Spinal cord (tissue), 10 donors: ENCODE measurements around the gene PMP22. TPM values are rescaled to one million over a fixed set of nuclear protein-coding genes. Genes with fewer than 3 reads are reported as not detected.

ENCODE experiments used
- DNase-seq, 6 donors: peaks; one replicate each; pipeline versions ENCODE4 v3.0.0 to v3.0.0-alpha.2; 2013 to 2015; ENCODE audit warnings: low spot score in 6 of 6, low read depth in 4 of 6
- H3K27ac ChIP-seq: one replicate; pipeline ENCODE4 v1.5.1; 2013; ENCODE audit warnings: low read depth, low read length, control low read depth
- H3K27me3 ChIP-seq: one replicate; pipeline ENCODE4 v1.6.1; 2013; ENCODE audit warnings: low read length; ENCODE audit not compliant: control insufficient read depth, insufficient read depth
- H3K36me3 ChIP-seq: one replicate; pipeline ENCODE4 v1.6.1; 2013; ENCODE audit warnings: low read length; ENCODE audit not compliant: control insufficient read depth, insufficient read depth
- H3K4me1 ChIP-seq: one replicate; pipeline ENCODE4 v1.6.1; 2013; ENCODE audit warnings: low read length; ENCODE audit not compliant: control insufficient read depth, insufficient read depth
- H3K4me3 ChIP-seq: one replicate; pipeline ENCODE4 v1.5.1; 2013; ENCODE audit warnings: low read depth, low read length, control low read depth
- H3K9me3 ChIP-seq: one replicate; pipeline ENCODE4 v1.6.1; 2013; ENCODE audit warnings: low read length; ENCODE audit not compliant: control insufficient read depth, insufficient read depth
- WGBS: methylation state at CpG from one replicate; pipeline ENCODE4 v1.1.5; 2013; ENCODE audit warnings: missing lambda C conversion rate; ENCODE audit not compliant: insufficient coverage; 5-methylcytosine and 5-hydroxymethylcytosine counted together
- polyA plus RNA-seq, 2 donors: library from polyadenylated mRNA; unstranded; fragments of 120-200 nt; gene quantifications; one replicate each; pipeline ENCODE4 v1.2.1, GENCODE V29; 2013; ENCODE audit not compliant: insufficient read length in 2 of 2
- small RNA-seq: library from RNA; depleted of rRNA; stranded (forward); fragments of <200 nt; gene quantifications from one replicate; pipeline ENCODE3, GENCODE V24; 2014; ENCODE audit warnings: low replicate concordance
- total RNA-seq, 2 donors: library from RNA; depleted of rRNA in 1 of 2; stranded (reverse); fragments of 120-200 nt in 1 of 2; fragments of >200 nt in 1 of 2; gene quantifications; one replicate each; pipeline versions ENCODE4 v1.2.3 to v1.2.4, GENCODE V29; 2013 to 2014
- donor health status: healthy.

Gene PMP22
- total and polyA plus RNA-seq, 4 donors: 83.0 to 248 (median 144) TPM

DNA sequence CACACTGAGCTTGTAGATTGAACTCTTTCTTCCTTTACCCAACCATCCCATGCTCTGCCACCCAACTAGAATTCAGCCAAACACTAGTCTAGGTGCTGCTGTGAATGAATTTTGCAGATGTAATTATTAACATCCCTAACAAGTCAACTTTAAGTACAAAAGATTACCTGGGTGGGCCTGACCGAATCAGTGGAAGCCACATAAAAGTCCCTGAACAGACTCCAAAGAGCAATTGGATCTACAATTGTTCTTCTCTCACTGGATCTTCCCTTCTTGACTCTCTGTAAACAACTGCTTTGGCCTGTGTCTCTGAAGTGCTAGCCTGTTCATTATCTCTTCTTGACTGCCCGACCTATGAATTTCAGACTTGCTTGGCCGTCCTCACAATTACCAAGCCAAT is 67.9 kb downstream of the PMP22 start:
- Histone ChIP-seq H3K27me3 (no peaks in the 10 kb centered on the region), H3K4me1 (no peaks in the 10 kb centered on the region), H3K9me3 (peaks cover 5% of the 10 kb centered on the region), H3K27ac (no peak overlapping the region), H3K36me3 (no peaks in the 10 kb centered on the region), H3K4me3 (no peak overlapping the region)
- 91% methylated on average over 1 of the region's 3 CpGs for WGBS
- no peak for DNase-seq

DNA sequence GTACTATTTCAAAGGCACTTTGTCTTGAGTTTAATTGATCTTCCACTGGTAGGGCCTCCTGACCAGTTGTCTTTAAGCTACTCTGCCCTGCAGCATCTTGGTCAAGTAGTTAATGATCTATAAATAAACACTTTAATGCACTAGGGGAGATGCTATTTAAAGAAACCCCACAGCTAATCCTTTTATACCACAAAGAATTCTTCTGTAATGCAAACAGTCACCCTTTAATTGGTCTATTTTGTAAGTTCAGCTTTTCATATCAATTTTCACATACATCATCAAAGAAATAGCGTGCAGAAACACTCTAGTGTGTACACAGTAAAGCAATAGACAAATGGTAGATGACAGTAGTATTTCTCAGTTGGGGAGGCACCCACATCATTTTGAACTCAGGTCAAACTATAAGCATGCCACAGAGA is 70.3 kb downstream of the PMP22 start:
- Histone ChIP-seq H3K36me3 (no peaks in the 10 kb centered on the region), H3K4me3 (no peak overlapping the region), H3K27ac (no peak overlapping the region), H3K4me1 (no peaks in the 10 kb centered on the region), H3K27me3 (no peaks in the 10 kb centered on the region), H3K9me3 (peaks cover 5% of the 10 kb centered on the region)
- peak in 1 of 6 donors; percentile 30 for DNase-seq
- no CpG with 5 or more reads among the region's 1 CpG for WGBS

DNA sequence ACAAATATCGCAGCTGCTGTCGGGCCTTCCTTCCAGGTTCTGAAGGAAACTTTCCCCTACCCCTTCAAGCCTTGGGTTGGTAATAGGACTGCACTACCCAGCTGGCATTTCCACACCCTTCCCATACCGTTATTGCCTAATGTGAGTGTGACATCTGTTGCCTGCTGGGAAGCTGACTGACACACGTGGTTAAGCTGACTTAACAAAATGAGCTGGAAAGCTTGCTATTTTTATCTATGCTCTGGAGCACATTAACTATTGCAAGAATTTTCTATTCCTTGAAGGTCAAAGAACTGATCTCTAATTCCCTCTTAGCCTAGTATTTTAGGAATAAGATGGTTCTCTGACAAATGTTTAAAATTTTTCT is 79.5 kb downstream of the PMP22 start:
- Histone ChIP-seq H3K27me3 (no peaks in the 10 kb centered on the region), H3K4me1 (peaks cover 5% of the 10 kb centered on the region), H3K4me3 (no peak overlapping the region), H3K27ac (no peak overlapping the region), H3K36me3 (no peaks in the 10 kb centered on the region), H3K9me3 (no peaks in the 10 kb centered on the region)
- peak in 2 of 6 donors; percentile 66 to 71 for DNase-seq
- no CpG with 5 or more reads among the region's 4 CpGs for WGBS

DNA sequence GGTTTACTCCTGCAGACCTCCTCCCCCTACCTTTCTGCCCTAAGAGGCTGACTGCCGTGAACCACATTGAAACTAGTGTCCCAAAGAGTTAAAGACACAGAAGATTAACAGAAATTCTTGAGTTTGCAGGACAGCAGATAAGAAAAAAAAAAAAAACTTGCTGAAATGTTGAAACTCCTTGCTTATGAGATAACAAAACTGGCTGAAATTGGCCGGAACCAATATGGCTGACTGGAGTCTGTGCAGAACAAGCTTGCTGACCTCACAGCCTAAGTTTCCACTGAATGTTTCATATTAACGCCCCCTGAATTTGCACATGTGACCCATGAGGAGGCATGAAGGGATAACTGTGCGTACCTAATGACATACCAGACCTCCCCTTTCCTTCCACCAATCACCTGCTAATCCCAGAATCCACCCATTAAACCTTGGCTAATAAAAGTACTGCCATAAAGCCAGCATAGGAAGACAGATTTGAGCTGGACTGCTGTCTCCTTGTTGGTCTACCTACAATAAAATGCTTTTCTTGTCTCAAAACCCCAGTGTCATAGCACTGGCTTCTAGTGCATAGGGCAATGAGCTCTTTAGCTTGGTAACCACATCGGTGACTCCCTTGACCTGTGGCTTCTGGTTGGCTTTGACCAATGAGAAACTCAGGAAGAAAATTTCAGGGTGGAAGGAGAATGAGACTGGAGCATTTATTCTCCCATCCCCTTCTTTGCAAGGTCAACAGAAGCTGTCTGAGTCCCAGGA is 80.1 kb downstream of the PMP22 start:
- 100% methylated on average over 4 of the region's 5 CpGs for WGBS
- H3K36me3 ChIP-seq: no peaks in the 10 kb centered on the region
- DNase-seq: no peak
- no peaks in the 10 kb centered on the region for H3K9me3 ChIP-seq
- no peak overlapping the region for H3K4me3 ChIP-seq
- no peak overlapping the region for H3K27ac ChIP-seq
- no peaks in the 10 kb centered on the region for H3K27me3 ChIP-seq
- H3K4me1 ChIP-seq: peaks cover 5% of the 10 kb centered on the region

DNA sequence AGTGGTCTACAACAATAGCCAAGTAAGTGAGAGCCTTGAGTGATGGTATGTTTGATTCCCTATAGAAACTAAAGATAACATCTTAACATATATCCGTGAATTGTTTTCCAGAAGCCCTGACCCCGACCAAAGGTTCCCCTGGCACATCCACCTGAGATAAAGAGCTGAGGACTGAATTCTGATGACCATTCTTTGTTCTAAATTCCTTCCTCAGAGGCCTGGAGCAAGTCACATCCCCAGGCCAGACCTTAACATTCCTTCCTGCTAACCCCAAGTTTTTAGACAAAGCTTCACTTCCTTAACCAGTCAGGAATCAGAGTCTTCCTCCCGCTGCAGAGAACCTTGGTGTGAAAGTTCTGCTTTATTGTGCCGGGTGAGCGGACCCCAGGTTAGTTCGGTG is 83.3 kb downstream of the PMP22 start:
- H3K9me3 ChIP-seq: no peaks in the 10 kb centered on the region
- H3K4me1 ChIP-seq: peaks cover 5% of the 10 kb centered on the region
- no peaks in the 10 kb centered on the region for H3K27me3 ChIP-seq
- H3K27ac ChIP-seq: no peak overlapping the region
- 100% methylated on average over 1 of the region's 6 CpGs for WGBS
- H3K36me3 ChIP-seq: no peaks in the 10 kb centered on the region
- H3K4me3 ChIP-seq: no peak overlapping the region
- DNase-seq: no peak

DNA sequence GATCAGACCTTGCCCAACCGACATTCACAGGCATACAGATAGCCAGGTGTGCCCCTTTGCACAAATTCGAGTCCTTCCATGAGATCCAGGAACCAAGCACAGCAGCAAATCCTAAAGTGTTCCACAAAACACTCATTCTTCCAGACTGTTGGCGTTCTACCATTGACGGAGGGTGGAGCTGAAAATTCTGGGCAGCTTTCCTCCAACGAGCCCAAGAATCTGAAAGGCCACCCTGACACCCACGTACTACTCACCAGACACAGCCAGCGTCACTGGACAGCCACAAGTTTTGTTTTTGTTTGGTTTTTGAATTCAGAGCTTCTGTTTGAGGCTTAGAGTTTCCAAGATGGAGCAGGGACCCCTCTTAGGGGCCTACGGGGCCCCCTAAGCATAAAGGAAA is 83.8 kb downstream of the PMP22 start:
- H3K27ac ChIP-seq: no peak overlapping the region

DNA sequence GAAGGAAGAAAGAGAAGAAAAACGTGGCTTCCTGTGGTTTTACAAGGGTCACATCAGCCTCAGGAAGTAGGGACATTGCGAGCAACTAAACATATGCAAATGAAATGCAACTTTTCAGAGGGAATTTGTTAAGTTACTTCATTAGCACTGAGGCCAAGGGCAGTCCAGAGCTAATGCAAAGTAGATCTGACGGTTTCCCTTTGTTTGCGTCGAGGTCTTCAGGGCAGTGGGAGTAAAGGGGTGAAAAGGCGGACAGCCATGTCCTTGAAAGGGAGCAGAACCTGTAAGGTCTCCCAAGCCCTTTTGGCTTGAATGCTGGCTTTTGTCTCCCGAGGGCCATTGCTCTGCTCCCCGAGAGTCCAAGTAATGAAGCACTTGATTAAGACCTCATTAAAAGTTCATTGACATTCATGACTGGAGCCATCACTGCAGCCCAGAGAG is 85.0 kb downstream of the PMP22 start:
- Histone ChIP-seq H3K27ac (no peak overlapping the region), H3K27me3 (no peaks in the 10 kb centered on the region), H3K9me3 (no peaks in the 10 kb centered on the region), H3K4me1 (peaks cover 5% of the 10 kb centered on the region), H3K36me3 (no peaks in the 10 kb centered on the region), H3K4me3 (no peak overlapping the region)
- WGBS: 26% methylated on average over 8 of the region's 8 CpGs
- DNase-seq: peak in 3 of 6 donors; percentile 12 to 71 (median 64)

More for the DNA sequence above, 83.8 kb downstream of the PMP22 start:
- Histone ChIP-seq H3K36me3 (no peaks in the 10 kb centered on the region), H3K4me1 (peaks cover 5% of the 10 kb centered on the region), H3K27me3 (no peaks in the 10 kb centered on the region), H3K4me3 (no peak overlapping the region), H3K9me3 (no peaks in the 10 kb centered on the region)
- WGBS: 100% methylated on average over 2 of the region's 8 CpGs
- DNase-seq: no peak

Small RNA genes lying within 50 kb of the gene (small RNA-seq; reads per million reads assigned to genes)
- gene MIR4731: 0.08 reads per million
- not detected for gene RNU6-799P

Other genes with a start within 250 kb of the PMP22 start
- gene TEKT3, start 76.3 kb upstream of the PMP22 start, total RNA-seq: 1 to 10 TPM; 1.7 to 9.3 TPM
- gene TEKT3, start 76.3 kb upstream of the PMP22 start, polyA plus RNA-seq: 1 to 10 TPM; 1.1 to 3.6 TPM
- gene CDRT4, start 202.3 kb upstream of the PMP22 start, total RNA-seq: 1 to 10 TPM; 2.0 to 6.7 TPM
- 10 to 100 TPM in 1 of 2 donors, 1 to 10 TPM in 1; 2.8 to 17.2 TPM for gene CDRT4, start 202.3 kb upstream of the PMP22 start, polyA plus RNA-seq